ENCODE results near the gene MECP2. TPM values are rescaled to one million over a fixed set of nuclear protein-coding genes. Genes with fewer than 3 reads are reported as not detected.

MECP2 gene
- total RNA-seq, 2 donors from 2014 or later: 70.4 to 73.5 TPM

- no peak for DNase-seq
- peak overlapping the region; percentile 39 for H3K27ac Mint-ChIP-seq
- H3K9me3 Mint-ChIP-seq: no peaks in the 10 kb centered on the region
- peaks cover 25% of the 10 kb centered on the region for H3K4me1 Mint-ChIP-seq (ENCODE audit: low read depth)
- peaks cover 32% of the 10 kb centered on the region for H3K27me3 Mint-ChIP-seq (ENCODE audit: low read depth)
- H3K36me3 Mint-ChIP-seq (ENCODE audit: insufficient read depth in 2 of 2): peaks cover 9 to 14% of the 10 kb centered on the region in 2 donors
- no peak overlapping the region for H3K4me3 Mint-ChIP-seq
- no peak for ATAC-seq (replicated peaks in 1 of 2)
Observed at GRCh38 chrX:154049209-154050112, 48.1 kb downstream of the MECP2 start.

GRCh38 chrX:154048398-154048797, 49.1 kb downstream of the MECP2 start:
- ATAC-seq (replicated peaks in 1 of 2): no peak
- Mint-ChIP-seq H3K4me3 (no peak overlapping the region), H3K9me3 (no peaks in the 10 kb centered on the region), H3K36me3 (ENCODE audit: insufficient read depth in 2 of 2) (peaks cover 9 to 14% of the 10 kb centered on the region in 2 donors), H3K27me3 (ENCODE audit: low read depth) (peaks cover 32% of the 10 kb centered on the region), H3K4me1 (ENCODE audit: low read depth) (peaks cover 25% of the 10 kb centered on the region), H3K27ac (no peak overlapping the region)
- no peak for DNase-seq

- Mint-ChIP-seq H3K27ac (peak overlapping the region; percentile 65), H3K4me1 (ENCODE audit: low read depth) (peaks cover 24% of the 10 kb centered on the region), H3K36me3 (ENCODE audit: insufficient read depth in 2 of 2) (peaks cover 7 to 14% of the 10 kb centered on the region in 2 donors), H3K9me3 (no peaks in the 10 kb centered on the region), H3K4me3 (no peak overlapping the region), H3K27me3 (ENCODE audit: low read depth) (peaks cover 32% of the 10 kb centered on the region)
- ATAC-seq (replicated peaks in 1 of 2) (no peak), DNase-seq (no peak)
Observed at GRCh38 chrX:154046940-154047610, 50.4 kb downstream of the MECP2 start.

GRCh38 chrX:154046031-154046781, 51.3 kb downstream of the MECP2 start:
- no peak for DNase-seq
- Mint-ChIP-seq H3K36me3 (ENCODE audit: insufficient read depth in 2 of 2) (peaks cover 7 to 14% of the 10 kb centered on the region in 2 donors), H3K4me1 (ENCODE audit: low read depth) (peaks cover 24% of the 10 kb centered on the region), H3K4me3 (no peak overlapping the region), H3K27me3 (ENCODE audit: low read depth) (peaks cover 32% of the 10 kb centered on the region), H3K27ac (peak overlapping the region; percentile 65), H3K9me3 (no peaks in the 10 kb centered on the region)
- ATAC-seq (replicated peaks in 1 of 2): no peak

- Mint-ChIP-seq H3K4me1 (ENCODE audit: low read depth) (peaks cover 24% of the 10 kb centered on the region), H3K9me3 (no peaks in the 10 kb centered on the region), H3K27ac (no peak overlapping the region), H3K27me3 (ENCODE audit: low read depth) (peaks cover 25% of the 10 kb centered on the region), H3K36me3 (ENCODE audit: insufficient read depth in 2 of 2) (peaks cover 2 to 12% of the 10 kb centered on the region in 2 donors), H3K4me3 (no peak overlapping the region)
- ATAC-seq (replicated peaks in 1 of 2) (no peak), DNase-seq (no peak)
Observed at GRCh38 chrX:154044091-154044490, 53.4 kb downstream of the MECP2 start.

- ATAC-seq (replicated peaks in 1 of 2): no peak
- Mint-ChIP-seq H3K4me1 (ENCODE audit: low read depth) (peaks cover 24% of the 10 kb centered on the region), H3K9me3 (no peaks in the 10 kb centered on the region), H3K36me3 (ENCODE audit: insufficient read depth in 2 of 2) (peaks cover 2 to 7% of the 10 kb centered on the region in 2 donors), H3K27me3 (ENCODE audit: low read depth) (peaks cover 25% of the 10 kb centered on the region), H3K27ac (peak overlapping the region; percentile 46), H3K4me3 (no peak overlapping the region)
- no peak for DNase-seq
Observed at GRCh38 chrX:154043003-154043763, 54.3 kb downstream of the MECP2 start.

GRCh38 chrX:154040863-154041262, 56.7 kb downstream of the MECP2 start:
- H3K27me3 Mint-ChIP-seq (ENCODE audit: low read depth): peaks cover 11% of the 10 kb centered on the region
- no peak for DNase-seq
- peak in 1 of 2 donors; percentile 11 for ATAC-seq (replicated peaks in 1 of 2)
- H3K9me3 Mint-ChIP-seq: no peaks in the 10 kb centered on the region
- H3K4me3 Mint-ChIP-seq: no peak overlapping the region
- peaks cover 2 to 3% of the 10 kb centered on the region in 2 donors for H3K36me3 Mint-ChIP-seq (ENCODE audit: insufficient read depth in 2 of 2)
- H3K27ac Mint-ChIP-seq: no peak overlapping the region
- H3K4me1 Mint-ChIP-seq (ENCODE audit: low read depth): peaks cover 30% of the 10 kb centered on the region

DNA sequence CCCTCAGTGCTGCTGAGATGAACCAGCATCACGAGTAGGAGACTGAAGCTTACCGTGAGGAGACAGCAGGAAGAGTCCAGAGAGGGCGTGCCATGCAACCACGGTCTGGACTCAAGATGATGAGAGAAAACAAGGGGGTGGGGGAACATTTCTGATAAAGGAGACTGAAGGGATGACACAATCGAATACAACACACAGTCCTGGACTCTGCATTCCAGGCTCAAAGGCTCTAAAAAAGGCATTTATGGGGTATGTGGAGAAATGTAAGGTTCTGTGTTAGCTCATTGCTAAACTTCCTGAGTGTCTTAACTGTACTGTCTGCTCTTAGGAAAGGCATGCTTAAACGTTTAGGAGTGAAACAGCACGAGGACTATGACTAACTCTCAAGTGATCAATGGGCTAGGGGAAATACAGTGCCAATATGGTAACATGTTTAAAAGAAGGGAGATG, 57.2 kb downstream of the MECP2 start:
- ATAC-seq (replicated peaks in 1 of 2) (peak; percentile 81 to 84), DNase-seq (no peak)
- Mint-ChIP-seq H3K9me3 (no peaks in the 10 kb centered on the region), H3K27me3 (ENCODE audit: low read depth) (peaks cover 11% of the 10 kb centered on the region), H3K27ac (peak overlapping the region; percentile 74), H3K4me1 (ENCODE audit: low read depth) (peaks cover 31% of the 10 kb centered on the region), H3K4me3 (no peak overlapping the region), H3K36me3 (ENCODE audit: insufficient read depth in 2 of 2) (peaks cover 2 to 3% of the 10 kb centered on the region in 2 donors)

GRCh38 chrX:154039577-154039976, 57.9 kb downstream of the MECP2 start:
- Mint-ChIP-seq H3K4me1 (ENCODE audit: low read depth) (peaks cover 31% of the 10 kb centered on the region), H3K27me3 (ENCODE audit: low read depth) (peaks cover 11% of the 10 kb centered on the region), H3K4me3 (no peak overlapping the region), H3K27ac (peak overlapping the region; percentile 74), H3K36me3 (ENCODE audit: insufficient read depth in 2 of 2) (peaks cover 2 to 3% of the 10 kb centered on the region in 2 donors), H3K9me3 (no peaks in the 10 kb centered on the region)
- DNase-seq (no peak), ATAC-seq (replicated peaks in 1 of 2) (no peak)

DNA sequence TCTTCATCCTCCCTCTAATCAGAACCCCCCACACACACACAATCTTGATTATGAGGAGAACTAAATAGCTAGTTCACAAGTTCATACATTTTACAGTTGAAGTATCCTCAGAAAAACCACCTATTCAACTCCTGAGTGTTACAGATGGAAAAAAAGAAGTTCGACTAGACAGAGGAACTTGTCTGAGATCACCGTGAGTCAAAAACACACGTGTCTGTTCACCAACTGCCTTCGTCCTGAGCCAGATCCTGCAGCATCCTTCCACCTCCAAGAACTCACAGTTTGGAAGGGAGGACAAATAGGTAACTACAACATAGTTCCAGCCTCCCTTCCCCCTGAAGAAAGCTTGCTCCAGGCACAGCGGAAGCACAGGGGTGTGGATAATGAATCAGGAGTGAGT, 58.9 kb downstream of the MECP2 start:
- ATAC-seq (replicated peaks in 1 of 2) (no peak), DNase-seq (no peak)
- Mint-ChIP-seq H3K27me3 (ENCODE audit: low read depth) (peaks cover 11% of the 10 kb centered on the region), H3K27ac (no peak overlapping the region), H3K4me1 (ENCODE audit: low read depth) (peaks cover 31% of the 10 kb centered on the region), H3K4me3 (no peak overlapping the region), H3K9me3 (no peaks in the 10 kb centered on the region), H3K36me3 (ENCODE audit: insufficient read depth in 2 of 2) (peaks cover 2 to 3% of the 10 kb centered on the region in 2 donors)

DNA sequence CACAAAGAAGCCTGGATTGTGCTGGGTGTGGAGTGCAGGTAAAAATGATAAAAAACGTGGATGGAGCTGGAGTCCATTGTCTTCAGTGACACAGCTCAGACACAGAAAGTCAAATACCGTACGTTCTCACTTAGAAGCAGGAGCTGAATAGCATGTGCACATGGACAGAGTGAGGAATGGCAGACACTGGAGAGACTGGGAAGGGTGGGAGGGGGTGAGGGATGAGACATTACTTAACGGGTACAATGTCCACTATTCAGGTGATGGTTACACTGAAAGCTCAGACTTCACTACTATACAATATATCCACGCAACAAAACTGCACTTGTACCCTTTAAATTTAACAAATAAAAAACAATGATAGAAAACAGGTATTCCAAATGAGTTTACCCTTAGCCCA, 59.8 kb downstream of the MECP2 start:
- ATAC-seq (replicated peaks in 1 of 2) (no peak), DNase-seq (no peak)
- Mint-ChIP-seq H3K4me1 (ENCODE audit: low read depth) (peaks cover 31% of the 10 kb centered on the region), H3K4me3 (no peak overlapping the region), H3K27ac (peak overlapping the region; percentile 24), H3K36me3 (ENCODE audit: insufficient read depth in 2 of 2) (peaks cover 2 to 3% of the 10 kb centered on the region in 2 donors), H3K27me3 (ENCODE audit: low read depth) (peaks cover 11% of the 10 kb centered on the region), H3K9me3 (no peaks in the 10 kb centered on the region)

DNA sequence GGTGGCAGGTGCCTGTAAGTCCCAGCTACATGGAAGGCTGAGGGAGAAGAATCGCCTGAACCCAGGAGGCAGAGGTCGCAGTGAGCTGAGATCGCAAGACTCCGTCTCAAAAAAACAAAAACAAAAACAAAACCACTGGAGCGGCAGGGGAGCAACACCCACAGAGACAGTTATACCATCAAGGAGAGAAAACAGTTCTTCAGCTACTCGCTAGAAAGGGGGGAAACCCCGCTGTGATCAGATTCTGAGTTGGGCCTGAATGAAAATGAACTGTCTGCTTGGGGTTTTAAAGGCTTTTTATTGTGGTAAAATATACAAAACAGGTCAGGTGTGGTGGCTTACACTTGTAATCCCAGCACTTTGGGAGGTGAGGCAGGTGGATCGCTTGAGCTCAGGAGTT, 61.0 kb downstream of the MECP2 start:
- H3K9me3 Mint-ChIP-seq: no peaks in the 10 kb centered on the region
- peaks cover 17% of the 10 kb centered on the region for H3K27me3 Mint-ChIP-seq (ENCODE audit: low read depth)
- DNase-seq (no peak), ATAC-seq (replicated peaks in 1 of 2) (peak; percentile 38 to 70)
- peaks cover 26% of the 10 kb centered on the region for H3K4me1 Mint-ChIP-seq (ENCODE audit: low read depth)
- H3K27ac Mint-ChIP-seq: peak overlapping the region; percentile 83
- H3K4me3 Mint-ChIP-seq: peak overlapping the region in 1 of 2 donors; percentile 48
- H3K36me3 Mint-ChIP-seq (ENCODE audit: insufficient read depth in 2 of 2): peaks cover 2 to 4% of the 10 kb centered on the region in 2 donors
